A549 (cell line): ENCODE measurements around the gene SLC5A10. TPM values are rescaled to one million over a fixed set of nuclear protein-coding genes. Genes with fewer than 3 reads are reported as not detected.

Source experiments
- ATOH8 ChIP-seq: fragments of 250-450 bp; sonication (Bioruptor Pico); IDR thresholded peaks from 2 replicates; pipeline ENCODE4 v1.5.0; 2020; ENCODE audit warnings: low read depth, mild to moderate bottlenecking, moderate library complexity
- CBX8 ChIP-seq: fragments of 200-600 bp; sonication (generic); IDR thresholded peaks from 2 replicates; pipeline ENCODE4 v1.6.1; 2016
- CHD2 ChIP-seq: fragments of 150-350 bp; IDR thresholded peaks from 2 replicates; pipeline ENCODE4 v1.6.1; 2014; ENCODE audit warnings: low read length; ENCODE audit not compliant: partially characterized antibody
- CTCF ChIP-seq: fragments of >200 bp; sonication (Bioruptor Twin); formaldehyde crosslinking; IDR thresholded peaks from 3 replicates; pipeline ENCODE4 v1.5.1; 2016
- E2F6 ChIP-seq: IDR thresholded peaks from 2 replicates; pipeline ENCODE4 v1.6.1; 2012; ENCODE audit warnings: low read depth, borderline replicate concordance
- EHF ChIP-seq: fragments of 250-450 bp; sonication (Bioruptor Pico); IDR thresholded peaks from 2 replicates; pipeline ENCODE4 v1.5.0; 2020; ENCODE audit warnings: mild to moderate bottlenecking
- EHMT2 ChIP-seq: fragments of 200-600 bp; sonication (generic); IDR thresholded peaks from 2 replicates; pipeline ENCODE4 v1.6.1; 2016; ENCODE audit warnings: antibody characterized with exemption, low read depth, mild to moderate bottlenecking, moderate library complexity
- EP300 ChIP-seq, 2 experiments: fragments of >200 bp; sonication (Bioruptor Twin); formaldehyde crosslinking; IDR thresholded peaks; 2 replicates in 1 of 2; 3 replicates in 1 of 2; pipeline ENCODE4 v1.6.1; 2016 to 2017
- FOSB ChIP-seq: fragments of 250-450 bp; sonication (Bioruptor Pico); IDR thresholded peaks from 2 replicates; pipeline ENCODE4 v1.5.0; 2020; ENCODE audit warnings: mild to moderate bottlenecking, moderate library complexity
- FOSL2 ChIP-seq, 2 experiments: fragments of 450-650 bp in 1 of 2; fragments of >200 bp in 1 of 2; sonication (Bioruptor Twin) in 1 of 2; formaldehyde crosslinking; IDR thresholded peaks; 2 replicates each; pipeline versions ENCODE4 v1.5.0 to v1.6.1; 2016 to 2020; ENCODE audit warnings: mild to moderate bottlenecking in 1 of 2, moderate library complexity in 1 of 2
- FOXS1 ChIP-seq: fragments of 250-450 bp; sonication (Bioruptor Pico); IDR thresholded peaks from 2 replicates; pipeline ENCODE4 v1.5.0; 2020; ENCODE audit warnings: mild to moderate bottlenecking, moderate library complexity
- GATA3 ChIP-seq: IDR thresholded peaks from 2 replicates; pipeline ENCODE4 v1.6.1; 2012; ENCODE audit warnings: borderline replicate concordance
- HES2 ChIP-seq: fragments of >200 bp; sonication (Bioruptor Twin); formaldehyde crosslinking; IDR thresholded peaks from 2 replicates; pipeline ENCODE4 v1.6.1; 2016
- HEYL ChIP-seq: fragments of 250-450 bp; sonication (Bioruptor Pico); IDR thresholded peaks from 2 replicates; pipeline ENCODE4 v1.8.0; 2021; ENCODE audit warnings: mild to moderate bottlenecking, moderate library complexity
- HMGXB4 ChIP-seq: fragments of 250-450 bp; sonication (Bioruptor Pico); IDR thresholded peaks from 2 replicates; pipeline ENCODE4 v1.5.0; 2021; ENCODE audit warnings: mild to moderate bottlenecking, moderate library complexity, borderline replicate concordance
- HOXA7 ChIP-seq: fragments of 250-450 bp; sonication (Bioruptor Pico); IDR thresholded peaks from 2 replicates; pipeline ENCODE4 v1.5.0; 2020; ENCODE audit warnings: mild to moderate bottlenecking, moderate library complexity
- HOXB13 ChIP-seq: fragments of 250-450 bp; sonication (Bioruptor Pico); IDR thresholded peaks from 2 replicates; pipeline ENCODE4 v1.5.0; 2020; ENCODE audit warnings: low read depth, mild to moderate bottlenecking, moderate library complexity
- HOXB5 ChIP-seq: fragments of 250-450 bp; sonication (Bioruptor Pico); IDR thresholded peaks from 2 replicates; pipeline ENCODE4 v1.5.0; 2020; ENCODE audit warnings: mild to moderate bottlenecking, moderate library complexity
- JUNB ChIP-seq: fragments of >200 bp; sonication (Bioruptor Twin); formaldehyde crosslinking; IDR thresholded peaks from 2 replicates; pipeline ENCODE4 v1.6.1; 2016
- KDM1A ChIP-seq: fragments of 200-600 bp; sonication (generic); IDR thresholded peaks from 2 replicates; pipeline ENCODE4 v1.6.1; 2016; ENCODE audit warnings: low read depth, mild to moderate bottlenecking
- MAFK ChIP-seq: fragments of 450-650 bp; IDR thresholded peaks from 2 replicates; pipeline ENCODE4 v1.6.1; 2014; ENCODE audit not compliant: partially characterized antibody
- MAX ChIP-seq: IDR thresholded peaks from 2 replicates; pipeline ENCODE4 v1.6.1; 2012
- MYC ChIP-seq: IDR thresholded peaks from 2 replicates; pipeline ENCODE4 v1.6.1; 2012; ENCODE audit warnings: mild to moderate bottlenecking, inconsistent platforms, low read length, improper control_type of control experiment, borderline replicate concordance
- NFE2L2 ChIP-seq: fragments of 150-350 bp; conservative IDR thresholded peaks from 2 replicates; pipeline ENCODE4 v1.6.1; 2014; ENCODE audit warnings: low read length
- PHF8 ChIP-seq: fragments of 200-600 bp; sonication (generic); IDR thresholded peaks from 2 replicates; pipeline ENCODE4 v1.6.1; 2016; ENCODE audit warnings: low read depth, mild to moderate bottlenecking, antibody characterized with exemption, moderate library complexity, borderline replicate concordance
- POLR2A ChIP-seq: IDR thresholded peaks from 2 replicates; pipeline ENCODE4 v1.6.1; 2012; ENCODE audit warnings: mild to moderate bottlenecking, low read length
- POLR2AphosphoS2 ChIP-seq: conservative IDR thresholded peaks from 2 replicates; pipeline ENCODE4 v1.6.1; 2012; ENCODE audit warnings: low read length, improper control_type of control experiment, inconsistent platforms
- RAD21 ChIP-seq, 2 experiments: fragments of >200 bp in 1 of 2; sonication (Bioruptor Twin) in 1 of 2; formaldehyde crosslinking in 1 of 2; IDR thresholded peaks in 1 of 2; conservative IDR thresholded peaks in 1 of 2; 2 replicates in 1 of 2; 3 replicates in 1 of 2; pipeline ENCODE4 v1.6.1; 2012 to 2018; ENCODE audit warnings: inconsistent platforms in 1 of 2
- RARB ChIP-seq: fragments of 250-450 bp; sonication (Bioruptor Pico); IDR thresholded peaks from 2 replicates; pipeline ENCODE4 v1.8.0; 2021; ENCODE audit warnings: mild to moderate bottlenecking, moderate library complexity
- RFX5 ChIP-seq: fragments of 450-650 bp; IDR thresholded peaks from 2 replicates; pipeline ENCODE4 v1.7.1; 2014; ENCODE audit warnings: antibody characterized with exemption, mild to moderate bottlenecking, moderate library complexity
- RNF2 ChIP-seq: fragments of 200-600 bp; sonication (generic); IDR thresholded peaks from 2 replicates; pipeline ENCODE4 v1.6.1; 2016; ENCODE audit warnings: low read depth, mild to moderate bottlenecking, antibody characterized with exemption, moderate library complexity, borderline replicate concordance
- SMC3 ChIP-seq: fragments of >200 bp; sonication (Bioruptor Twin); formaldehyde crosslinking; IDR thresholded peaks from 3 replicates; pipeline ENCODE4 v1.6.1; 2018; ENCODE audit warnings: inconsistent platforms
- SREBF2 ChIP-seq: fragments of 450-650 bp; IDR thresholded peaks from 2 replicates; pipeline ENCODE4 v1.6.1; 2014; ENCODE audit warnings: mild to moderate bottlenecking, moderate library complexity
- TFCP2L1 ChIP-seq: fragments of 250-450 bp; sonication (Bioruptor Pico); IDR thresholded peaks from 2 replicates; pipeline ENCODE4 v1.5.0; 2021; ENCODE audit warnings: mild to moderate bottlenecking
- USF2 ChIP-seq: fragments of 450-650 bp; IDR thresholded peaks from 2 replicates; pipeline ENCODE4 v1.6.1; 2014; ENCODE audit warnings: antibody characterized with exemption
- ZC3H11A ChIP-seq: fragments of 450-650 bp; IDR thresholded peaks from 2 replicates; pipeline ENCODE4 v1.6.1; 2014; ENCODE audit warnings: antibody characterized with exemption, mild to moderate bottlenecking
- ZNF302 ChIP-seq: fragments of 250-450 bp; sonication (Bioruptor Pico); IDR thresholded peaks from 2 replicates; pipeline ENCODE4 v1.9.0; 2021; ENCODE audit warnings: inconsistent platforms, mild to moderate bottlenecking, moderate library complexity
- ZSCAN20 ChIP-seq: fragments of 250-450 bp; sonication (Bioruptor Pico); IDR thresholded peaks from 2 replicates; pipeline ENCODE4 v1.8.0; 2022; ENCODE audit warnings: mild to moderate bottlenecking, moderate library complexity
- polyA plus RNA-seq, 4 experiments: library from polyadenylated mRNA; depleted of rRNA in 3 of 4; stranded (reverse); fragments of >200 nt; fragmentation: RNase III in 1 of 4; extraction: RNeasy Plus Mini Kit Qiagen cat#74134 plus additional on column Dnase treatment in 1 of 4; gene quantifications; 2 replicates in 3 of 4; 3 replicates in 1 of 4; pipeline ENCODE4 v1.2.3, GENCODE V29; 2011 to 2017

SLC5A10 gene
- polyA plus RNA-seq, 2 of the 4 experiments (the other 2 are of a cell fraction), result 0.15 to 0.28 TPM

- TF ChIP-seq MYC, result peak; percentile 78
- TF ChIP-seq GATA3, result peak; percentile 39; the same call in 1 of the 2 replicates
- TF ChIP-seq CTCF, result no peak
- TF ChIP-seq RFX5, result no peak
- no peak for TF ChIP-seq EHMT2
- TF ChIP-seq HOXA7 (CRISPR knock-in tag), result no peak
- no peak for TF ChIP-seq MAFK
- no peak for TF ChIP-seq FOXS1 (CRISPR knock-in tag)
- peak; percentile 72; the same call in 1 of the 2 replicates for TF ChIP-seq HOXB5 (CRISPR knock-in tag)
- TF ChIP-seq RAD21 (conservative IDR thresholded peaks at IDR 0.05 in 1 of 2, IDR thresholded peaks at IDR 0.05 in 1 of 2), result no peak
- TF ChIP-seq RARB (CRISPR knock-in tag), result no peak
- TF ChIP-seq USF2, result peak; percentile 88
- peak; percentile 83 for TF ChIP-seq CHD2
- no peak for TF ChIP-seq HEYL (CRISPR knock-in tag)
- TF ChIP-seq ATOH8 (CRISPR knock-in tag), result peak; percentile 11
- no peak for TF ChIP-seq ZSCAN20
- TF ChIP-seq ZC3H11A, result no peak
- TF ChIP-seq KDM1A, result peak; percentile 80; the same call in 1 of the 2 replicates
- TF ChIP-seq EP300 (IDR thresholded peaks at IDR 0.05), result peak in 1 of 2 experiments; percentile 13; a peak in 1 of 5 replicates
- TF ChIP-seq NFE2L2, result no peak
- no peak for TF ChIP-seq RNF2
- TF ChIP-seq PHF8, result peak; percentile 59; the same call in 1 of the 2 replicates
- TF ChIP-seq E2F6, result 0 out of 2 replicates have a peak, but pooled peaks have one; percentile 53
- TF ChIP-seq JUNB, result peak; percentile 76
- no peak for TF ChIP-seq SREBF2
- TF ChIP-seq FOSL2 (IDR thresholded peaks at IDR 0.05), result peak; percentile 86
- TF ChIP-seq FOSL2 (CRISPR knock-in tag; IDR thresholded peaks at IDR 0.05), result peak; percentile 97
- TF ChIP-seq POLR2AphosphoS2, result no peak
- no peak for TF ChIP-seq SMC3
- TF ChIP-seq EHF (CRISPR knock-in tag), result no peak
- TF ChIP-seq MAX, result peak; percentile 83
- TF ChIP-seq ZNF302, result no peak
- peak; percentile 67 for TF ChIP-seq POLR2A
- no peak for TF ChIP-seq HOXB13
- TF ChIP-seq CBX8, result no peak
- TF ChIP-seq TFCP2L1, result peak; percentile 43; the same call in 1 of the 2 replicates
- TF ChIP-seq HES2, result no peak
- no peak for TF ChIP-seq HMGXB4 (CRISPR knock-in tag)
- TF ChIP-seq FOSB (CRISPR knock-in tag), result no peak
These were observed 52.6 kb downstream of the SLC5A10 start, which contains the start of gene FAM83G (continued) for GRCh38 chr17:19004421-19005136.
